ENCODE measurements around the gene ANKS6. TPM values are rescaled to one million over a fixed set of nuclear protein-coding genes. Genes with fewer than 3 reads are reported as not detected.

Gene ANKS6
- total RNA-seq, 1 experiment from 2014 or later = 46.3 TPM

- no peaks in the 10 kb centered on the region; a peak in 1 of 7 replicates for H3K36me3 Mint-ChIP-seq (ENCODE audit: insufficient read depth in 1 of 3, low read depth in 3 of 3)
- H3K4me3 Mint-ChIP-seq = peak overlapping the region; percentile 52 to 73
- Histone ChIP-seq H3K27me3 (ENCODE audit: insufficient read depth, low read length) (peaks cover 38% of the 10 kb centered on the region), H3K79me2 (ENCODE audit: insufficient read depth, low read length) (no peaks in the 10 kb centered on the region), H2BK120ac (ENCODE audit: low read depth, low read length, poor library complexity, severe bottlenecking) (no peak overlapping the region), H3T11ph (ENCODE audit: low read length) (no peak overlapping the region), H3K18ac (ENCODE audit: insufficient read length, low read depth, low read length) (no peak overlapping the region), H4K5ac (ENCODE audit: insufficient read length, low read depth, low read length) (no peak overlapping the region), H3K9ac (ENCODE audit: extremely low read depth, insufficient read length, low read length) (no peak overlapping the region), H3K9me3 (ENCODE audit: control insufficient read depth, low read depth, low read length) (no peaks in the 10 kb centered on the region), H3K27ac (ENCODE audit: insufficient read length, low read depth, low read length) (no peak overlapping the region), H2BK15ac (ENCODE audit: low read depth, low read length) (no peak overlapping the region), H2BK20ac (ENCODE audit: low read depth, low read length, poor library complexity, severe bottlenecking) (no peak overlapping the region), H4K91ac (ENCODE audit: insufficient read length, low read depth, low read length) (no peak overlapping the region), H3K23me2 (ENCODE audit: insufficient read length, low read depth, low read length, poor library complexity, severe bottlenecking) (peaks cover 17% of the 10 kb centered on the region), H4K8ac (replicated peaks; ENCODE audit: insufficient read length, low read depth, low read length) (no peak overlapping the region), H3K56ac (ENCODE audit: insufficient read length, low read depth, low read length) (no peak overlapping the region), H3K4me2 (ENCODE audit: insufficient read depth, insufficient read length, low read length) (peak overlapping the region; percentile 45), H3K4ac (ENCODE audit: low read depth, low read length) (no peak overlapping the region), H3K14ac (ENCODE audit: insufficient read depth, low read length) (no peak overlapping the region), H4K20me1 (ENCODE audit: control insufficient read depth, insufficient read depth, insufficient read length) (no peaks in the 10 kb centered on the region), H2AK5ac (ENCODE audit: insufficient read length, low read length) (no peak overlapping the region), H2AFZ (ENCODE audit: low read length) (no peak overlapping the region), H2BK12ac (ENCODE audit: insufficient read length, low read depth, low read length) (no peak overlapping the region), H3K4me1 (ENCODE audit: insufficient read depth, low read length) (no peaks in the 10 kb centered on the region), H3K79me1 (ENCODE audit: insufficient read depth, low read depth, low read length, poor library complexity, severe bottlenecking) (no peaks in the 10 kb centered on the region), H2BK5ac (ENCODE audit: insufficient read length, low read length) (no peak overlapping the region), H3K23ac (ENCODE audit: insufficient read length, low read depth, low read length) (no peak overlapping the region)
- DNase-seq = no peak
- peaks cover 83% of the 10 kb centered on the region for H3K27me3 Mint-ChIP-seq (ENCODE audit: low read depth)
- no CpG with 5 or more reads among the region's 15 CpGs for WGBS (ENCODE audit: extremely low coverage, insufficient read length, low lambda C conversion rate)
- no peaks in the 10 kb centered on the region; a peak in 2 of 5 replicates for H3K9me3 Mint-ChIP-seq
- TF ChIP-seq CTCF (conservative IDR thresholded peaks at IDR 0.05) = no peak
- no peak overlapping the region for H3K27ac Mint-ChIP-seq
- H3K4me1 Mint-ChIP-seq = peaks cover 7 to 14% of the 10 kb centered on the region in 2 experiments
These were observed 89.6 kb downstream of the ANKS6 start for GRCh38 chr9:98706651-98707165.
